PFSK-1 (cell line): ENCODE results near the gene SPATA45.

Experiments
- FOXP2 ChIP-seq: optimal IDR thresholded peaks from 2 replicates; pipeline ENCODE3; 2011; ENCODE audit warnings: borderline replicate concordance, control low read depth, inconsistent platforms; ENCODE audit not compliant: insufficient read depth; ENCODE audit errors: extremely low read length, extremely low read depth
- POLR2AphosphoS5 ChIP-seq: IDR thresholded peaks from 2 replicates; pipeline ENCODE4 v1.6.1; 2012; ENCODE audit warnings: low read depth, mild to moderate bottlenecking, control low read depth, low read length, moderate library complexity
- REST ChIP-seq, 2 experiments: IDR thresholded peaks; 2 replicates each; pipeline versions ENCODE4 v1.6.1 to v1.8.0; 2011 to 2012; ENCODE audit warnings: low read depth in 2 of 2, low read length in 2 of 2, control low read depth in 1 of 2, inconsistent platforms in 1 of 2, mild to moderate bottlenecking in 1 of 2, moderate library complexity in 1 of 2; ENCODE audit not compliant: insufficient read depth in 1 of 2
- SIN3A ChIP-seq: IDR thresholded peaks from 2 replicates; pipeline ENCODE4 v1.6.1; 2012; ENCODE audit warnings: mild to moderate bottlenecking, low read length, moderate library complexity, borderline replicate concordance; ENCODE audit not compliant: insufficient read depth
- TAF1 ChIP-seq: IDR thresholded peaks from 2 replicates; pipeline ENCODE4 v1.6.1; 2012; ENCODE audit warnings: low read length, control low read depth, borderline replicate concordance; ENCODE audit not compliant: insufficient read depth

- TF ChIP-seq SIN3A (peak; percentile 18), POLR2AphosphoS5 (peak; percentile 79), TAF1 (peak; percentile 86), REST (IDR thresholded peaks at IDR 0.05; ENCODE audit: insufficient read depth in 1 of 2, low read depth in 2 of 2, low read length in 2 of 2) (no peak), FOXP2 (peak; percentile 93)
These were observed 10.6 kb upstream of the SPATA45 start, which contains the start of gene FLVCR1 for GRCh38 chr1:212857992-212858460.
